ENCODE data around the gene RPS21.

RPS21 gene

DNA sequence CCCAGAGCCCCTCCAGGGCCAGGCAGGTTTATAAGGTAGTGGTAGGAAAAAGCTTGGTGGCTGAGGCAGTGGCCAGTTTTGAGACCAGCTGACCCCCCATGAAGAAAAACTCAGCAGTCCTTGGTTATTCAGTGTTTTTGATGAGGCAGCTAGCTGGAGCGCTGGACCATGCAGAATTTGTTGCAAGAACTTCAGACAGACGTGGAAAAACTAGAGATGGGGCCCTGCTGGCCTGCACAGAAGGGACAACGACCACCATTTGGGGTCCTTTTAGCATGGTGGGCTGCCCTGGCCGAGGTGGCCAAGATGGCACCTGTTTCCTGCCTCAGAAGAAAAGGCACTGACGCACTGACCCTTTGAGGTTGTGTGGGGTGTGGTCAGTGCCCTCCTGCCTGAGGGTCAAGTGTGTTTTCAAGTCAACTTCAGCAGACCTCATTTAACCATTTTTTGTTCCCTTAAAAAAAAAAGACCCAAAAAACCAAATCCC is 2.7 kb downstream of the RPS21 start:
- no peaks in the 10 kb centered on the region for H3K9me3 Mint-ChIP-seq
- H3K4me1 Mint-ChIP-seq, result peaks cover 18% of the 10 kb centered on the region
- no peaks in the 10 kb centered on the region for H3K27me3 Mint-ChIP-seq
- H3K36me3 Mint-ChIP-seq, result peaks cover 5% of the 10 kb centered on the region
- no peak for ATAC-seq (ENCODE audit: low read depth)
- no peak for DNase-seq (ENCODE audit: low spot score in 2 of 2)
- H3K27ac Mint-ChIP-seq, result no peak overlapping the region
- no peak overlapping the region for H3K4me3 Mint-ChIP-seq

DNA sequence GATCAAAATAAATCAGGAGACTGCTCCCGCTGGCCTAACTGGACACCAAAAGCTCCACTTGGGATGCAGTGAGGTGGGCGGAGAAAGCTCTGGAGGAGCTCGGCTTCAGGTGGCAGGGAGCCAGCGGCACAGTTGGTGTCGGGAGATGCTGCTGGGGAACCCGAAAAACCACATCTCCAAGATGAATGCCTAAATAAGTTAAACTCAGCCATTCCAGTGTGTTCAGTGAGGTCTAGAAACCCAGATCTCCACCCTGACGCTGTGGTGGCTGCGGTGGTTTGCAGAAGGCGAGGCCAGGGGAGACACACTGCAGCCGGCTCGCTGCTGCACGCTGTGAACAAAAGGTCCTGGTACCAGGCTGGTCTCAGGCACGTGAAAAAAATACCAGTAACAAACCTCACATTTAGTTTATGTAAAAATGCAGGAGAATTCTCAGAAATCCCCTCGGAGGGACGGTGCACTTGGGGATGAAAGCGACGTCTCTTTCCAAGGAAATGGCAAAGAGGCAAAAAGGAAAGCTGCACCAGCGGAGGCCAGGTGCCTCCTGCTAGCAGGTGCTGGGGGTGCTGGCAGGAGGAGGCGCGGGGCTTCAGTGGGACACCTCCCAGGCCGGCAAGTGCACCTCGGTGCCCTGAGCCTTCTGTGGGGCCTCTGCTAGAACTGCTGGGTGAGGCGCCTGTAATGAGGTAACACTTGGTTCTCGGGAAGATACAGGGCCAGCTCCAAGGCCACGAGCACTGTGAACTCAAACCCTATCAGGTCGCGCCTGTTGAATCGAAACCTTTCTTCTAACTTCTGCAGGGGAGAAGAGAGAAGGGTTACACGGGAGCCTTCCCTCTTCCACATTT is 3.6 kb downstream of the RPS21 start:
- Mint-ChIP-seq H3K27me3 (no peaks in the 10 kb centered on the region), H3K4me1 (peaks cover 14% of the 10 kb centered on the region), H3K9me3 (no peaks in the 10 kb centered on the region), H3K4me3 (no peak overlapping the region), H3K27ac (no peak overlapping the region), H3K36me3 (peaks cover 8% of the 10 kb centered on the region)
- ATAC-seq (ENCODE audit: low read depth) (no peak), DNase-seq (ENCODE audit: low spot score in 2 of 2) (no peak)

DNA sequence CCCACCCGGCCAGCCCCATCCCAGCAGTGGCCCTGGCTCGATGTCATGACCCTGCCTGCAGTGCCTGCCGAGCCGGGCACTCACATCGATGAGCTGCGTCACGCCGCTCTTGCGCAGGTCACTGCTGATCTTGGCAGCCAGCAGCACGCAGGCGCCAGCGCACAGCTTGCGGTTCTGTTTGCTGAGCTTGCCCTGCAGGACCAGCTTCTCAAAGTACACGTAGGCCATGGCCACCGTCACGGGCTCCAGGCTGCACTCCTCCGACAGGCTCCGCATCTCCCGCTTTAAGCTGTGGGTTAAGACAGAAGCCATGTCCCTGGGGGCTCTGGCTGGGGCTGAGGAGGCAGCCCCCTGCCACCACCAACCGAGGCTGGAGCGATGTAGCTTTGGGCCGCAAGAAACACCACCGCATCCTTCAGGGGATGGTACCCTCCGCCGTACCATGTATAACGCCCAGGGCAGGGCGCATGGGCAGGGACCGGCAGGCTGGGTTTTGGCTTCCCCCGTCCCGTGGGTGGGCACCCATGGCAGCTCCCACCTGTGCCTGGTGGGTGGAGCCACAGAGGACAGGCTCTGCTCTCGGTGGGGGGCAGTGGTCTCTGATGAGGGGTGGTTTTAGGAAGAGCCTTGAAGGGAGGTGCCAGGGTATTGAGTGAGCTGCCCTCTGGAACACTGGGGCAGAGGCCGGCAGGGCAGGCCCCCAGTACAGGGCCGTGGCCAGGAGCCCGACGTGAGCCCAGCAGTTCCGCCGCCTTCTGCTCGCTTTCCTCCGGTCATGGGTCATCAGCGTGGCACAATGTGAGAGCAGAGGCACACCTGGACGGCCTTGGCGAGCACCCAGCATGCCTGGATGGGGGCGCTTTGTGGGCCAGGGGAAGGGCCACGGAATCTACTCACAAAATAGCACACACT is 4.5 kb downstream of the RPS21 start:
- no peak overlapping the region for H3K4me3 Mint-ChIP-seq
- H3K4me1 Mint-ChIP-seq, result peaks cover 10% of the 10 kb centered on the region
- H3K27ac Mint-ChIP-seq, result no peak overlapping the region
- H3K27me3 Mint-ChIP-seq, result no peaks in the 10 kb centered on the region
- H3K36me3 Mint-ChIP-seq, result peaks cover 8% of the 10 kb centered on the region
- DNase-seq (ENCODE audit: low spot score in 2 of 2), result no peak
- ATAC-seq (ENCODE audit: low read depth), result no peak
- no peaks in the 10 kb centered on the region for H3K9me3 Mint-ChIP-seq

DNA sequence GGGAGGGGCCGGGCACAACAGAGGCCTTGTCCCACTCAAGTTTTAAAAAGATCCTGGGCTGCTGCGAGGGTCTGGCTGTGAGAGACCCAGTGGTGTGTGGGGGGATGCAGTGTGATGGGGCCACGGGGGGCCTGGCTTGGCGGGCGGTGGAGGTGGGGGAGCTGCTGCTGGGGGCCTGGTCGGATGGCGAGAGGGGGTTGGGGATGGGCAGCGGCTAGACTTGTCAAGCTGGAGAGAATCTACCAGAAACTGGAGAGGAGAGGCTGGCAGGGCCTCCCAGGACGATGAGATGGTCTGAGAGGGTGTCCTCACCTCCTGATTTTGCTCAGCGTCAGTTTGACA is 5.1 kb downstream of the RPS21 start:
- no peak for DNase-seq (ENCODE audit: low spot score in 2 of 2)
- Mint-ChIP-seq H3K4me3 (no peak overlapping the region), H3K27ac (no peak overlapping the region), H3K36me3 (peaks cover 8% of the 10 kb centered on the region), H3K9me3 (no peaks in the 10 kb centered on the region), H3K4me1 (peaks cover 10% of the 10 kb centered on the region), H3K27me3 (no peaks in the 10 kb centered on the region)
- ATAC-seq (ENCODE audit: low read depth), result no peak

DNA sequence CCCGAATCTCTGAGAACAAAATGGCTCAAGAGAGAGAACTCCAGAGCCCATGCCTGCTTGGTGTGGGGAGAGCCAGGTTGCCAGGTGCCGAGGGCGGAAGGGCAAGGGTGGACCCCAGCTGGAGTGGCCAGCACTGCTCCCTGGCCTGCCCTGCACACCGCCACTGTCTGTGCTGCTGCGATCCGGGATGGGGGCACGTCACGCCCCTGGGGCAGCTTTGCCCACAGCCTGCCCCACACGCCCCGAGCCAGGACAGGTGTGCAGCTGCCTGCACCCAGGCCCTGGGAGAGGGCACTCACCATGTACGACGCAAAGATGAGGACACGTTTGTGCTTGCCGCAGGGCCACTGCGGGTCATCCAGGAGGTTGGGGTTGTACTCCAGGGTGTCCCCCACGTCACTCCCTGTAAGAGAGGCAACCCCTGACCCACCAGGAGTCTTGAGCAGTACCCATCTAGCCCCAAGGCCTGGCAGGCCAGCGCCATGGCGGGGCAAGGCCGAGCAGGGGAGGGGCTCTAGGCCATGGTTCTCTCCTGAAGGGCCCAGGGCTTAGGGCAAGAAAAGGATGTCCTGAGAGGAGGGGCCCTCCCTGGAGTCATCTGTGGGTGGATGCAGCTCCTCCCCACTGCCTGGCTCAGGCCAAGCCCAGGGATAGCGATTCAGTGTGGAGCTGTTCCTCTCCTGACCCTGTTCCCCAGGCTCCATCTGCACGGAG is 5.9 kb downstream of the RPS21 start:
- Mint-ChIP-seq H3K9me3 (no peaks in the 10 kb centered on the region), H3K27me3 (no peaks in the 10 kb centered on the region), H3K4me3 (no peak overlapping the region), H3K36me3 (peaks cover 10% of the 10 kb centered on the region), H3K4me1 (peaks cover 6% of the 10 kb centered on the region), H3K27ac (no peak overlapping the region)
- no peak for DNase-seq (ENCODE audit: low spot score in 2 of 2)
- no peak for ATAC-seq (ENCODE audit: low read depth)

DNA sequence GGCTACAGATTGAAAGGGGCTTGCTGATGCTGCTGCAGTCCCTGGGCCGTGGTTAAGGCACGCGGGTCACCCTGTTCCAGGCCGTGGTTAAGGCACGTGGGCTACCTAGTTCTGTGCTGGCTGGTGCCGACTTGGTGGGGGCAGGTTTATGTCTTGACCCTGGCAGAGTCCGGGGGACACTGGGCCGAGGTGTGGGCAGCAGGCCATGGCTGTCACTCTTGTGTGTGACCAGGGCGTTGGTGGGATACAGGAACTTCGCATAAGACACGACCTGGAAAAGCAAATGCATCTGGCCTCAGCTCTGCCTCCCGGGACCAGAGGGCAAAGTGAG is 6.4 kb downstream of the RPS21 start:
- Mint-ChIP-seq H3K4me1 (peaks cover 7% of the 10 kb centered on the region), H3K27ac (no peak overlapping the region), H3K9me3 (peaks cover 4% of the 10 kb centered on the region), H3K36me3 (peaks cover 15% of the 10 kb centered on the region), H3K27me3 (no peaks in the 10 kb centered on the region), H3K4me3 (no peak overlapping the region)
- DNase-seq (ENCODE audit: low spot score in 2 of 2), result no peak
- ATAC-seq (ENCODE audit: low read depth), result no peak

DNA sequence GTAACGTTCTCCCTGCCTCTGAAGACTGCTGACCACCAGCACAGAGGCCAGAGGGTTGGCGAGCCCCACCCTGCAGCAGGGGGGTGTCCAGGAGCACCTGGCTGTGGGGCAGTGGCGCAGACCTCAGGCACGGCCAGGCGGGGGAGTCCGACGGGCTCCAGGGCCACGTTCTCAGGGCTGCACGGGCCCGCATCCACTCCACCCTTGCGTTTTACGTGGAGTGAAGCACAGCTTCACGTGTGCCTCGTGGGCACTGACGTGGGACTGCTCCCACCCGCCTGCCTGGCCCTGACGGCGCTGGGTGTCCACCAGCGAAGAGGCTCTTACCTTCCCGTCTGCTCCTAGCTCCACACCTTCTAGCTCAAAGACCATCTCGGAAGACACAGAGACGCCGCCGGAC is 6.9 kb downstream of the RPS21 start:
- peaks cover 7% of the 10 kb centered on the region for H3K4me1 Mint-ChIP-seq
- H3K27ac Mint-ChIP-seq, result no peak overlapping the region
- no peak for DNase-seq (ENCODE audit: low spot score in 2 of 2)
- peaks cover 4% of the 10 kb centered on the region for H3K9me3 Mint-ChIP-seq
- no peak overlapping the region for H3K4me3 Mint-ChIP-seq
- H3K36me3 Mint-ChIP-seq, result peaks cover 15% of the 10 kb centered on the region
- H3K27me3 Mint-ChIP-seq, result no peaks in the 10 kb centered on the region
- ATAC-seq (ENCODE audit: low read depth), result no peak

DNA sequence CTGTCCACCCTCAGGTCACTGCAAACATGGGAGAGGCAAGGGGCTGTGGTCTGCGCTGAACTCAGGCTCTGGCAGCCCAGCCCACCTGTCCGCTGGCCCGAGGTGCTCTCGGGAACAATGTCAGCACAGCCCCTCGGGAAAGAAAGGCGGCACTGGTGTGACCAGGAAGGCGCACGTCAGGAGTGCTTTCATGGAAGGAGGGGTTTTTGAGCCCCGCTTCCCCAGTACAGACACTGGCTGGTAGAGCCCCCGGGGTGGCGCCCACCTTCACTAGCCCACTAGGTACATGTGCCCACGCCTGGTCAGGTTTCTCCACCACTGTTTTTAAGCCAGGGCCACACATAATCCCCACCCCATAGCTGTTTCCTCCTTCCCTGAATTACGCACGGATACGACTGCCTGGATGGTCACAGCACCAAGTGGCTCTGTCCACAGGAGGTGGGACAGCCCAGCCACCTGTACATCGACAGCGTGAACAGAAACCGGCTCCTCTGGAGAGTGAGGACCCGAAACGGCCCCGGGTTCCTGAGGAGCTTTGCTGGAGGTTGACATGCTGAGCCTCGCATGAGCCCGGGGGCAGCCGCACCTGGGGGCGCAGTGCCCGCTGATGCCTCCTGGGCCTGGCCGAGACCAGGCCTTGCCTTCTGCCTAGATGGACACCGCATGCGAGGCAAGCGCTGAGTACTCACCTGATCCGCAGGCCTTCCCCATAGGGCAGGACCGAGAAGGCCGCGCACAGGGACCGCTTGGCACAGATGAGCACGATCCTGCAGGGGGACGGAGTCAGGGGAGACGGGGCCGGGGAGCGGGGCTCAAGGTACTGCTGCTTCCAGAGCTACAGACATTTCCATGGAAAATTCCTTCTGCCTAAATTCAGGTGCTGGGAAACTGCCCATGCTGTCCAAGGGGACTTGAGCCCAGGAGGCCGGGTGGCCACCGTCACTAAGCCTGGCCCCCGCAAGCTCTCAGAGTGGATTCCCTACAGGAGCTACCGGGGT is 7.6 kb downstream of the RPS21 start:
- Mint-ChIP-seq H3K27ac (no peak overlapping the region), H3K4me1 (peaks cover 7% of the 10 kb centered on the region), H3K36me3 (peaks cover 12% of the 10 kb centered on the region), H3K27me3 (no peaks in the 10 kb centered on the region), H3K9me3 (peaks cover 4% of the 10 kb centered on the region), H3K4me3 (no peak overlapping the region)
- DNase-seq (ENCODE audit: low spot score in 2 of 2) (no peak), ATAC-seq (ENCODE audit: low read depth) (no peak)

DNA sequence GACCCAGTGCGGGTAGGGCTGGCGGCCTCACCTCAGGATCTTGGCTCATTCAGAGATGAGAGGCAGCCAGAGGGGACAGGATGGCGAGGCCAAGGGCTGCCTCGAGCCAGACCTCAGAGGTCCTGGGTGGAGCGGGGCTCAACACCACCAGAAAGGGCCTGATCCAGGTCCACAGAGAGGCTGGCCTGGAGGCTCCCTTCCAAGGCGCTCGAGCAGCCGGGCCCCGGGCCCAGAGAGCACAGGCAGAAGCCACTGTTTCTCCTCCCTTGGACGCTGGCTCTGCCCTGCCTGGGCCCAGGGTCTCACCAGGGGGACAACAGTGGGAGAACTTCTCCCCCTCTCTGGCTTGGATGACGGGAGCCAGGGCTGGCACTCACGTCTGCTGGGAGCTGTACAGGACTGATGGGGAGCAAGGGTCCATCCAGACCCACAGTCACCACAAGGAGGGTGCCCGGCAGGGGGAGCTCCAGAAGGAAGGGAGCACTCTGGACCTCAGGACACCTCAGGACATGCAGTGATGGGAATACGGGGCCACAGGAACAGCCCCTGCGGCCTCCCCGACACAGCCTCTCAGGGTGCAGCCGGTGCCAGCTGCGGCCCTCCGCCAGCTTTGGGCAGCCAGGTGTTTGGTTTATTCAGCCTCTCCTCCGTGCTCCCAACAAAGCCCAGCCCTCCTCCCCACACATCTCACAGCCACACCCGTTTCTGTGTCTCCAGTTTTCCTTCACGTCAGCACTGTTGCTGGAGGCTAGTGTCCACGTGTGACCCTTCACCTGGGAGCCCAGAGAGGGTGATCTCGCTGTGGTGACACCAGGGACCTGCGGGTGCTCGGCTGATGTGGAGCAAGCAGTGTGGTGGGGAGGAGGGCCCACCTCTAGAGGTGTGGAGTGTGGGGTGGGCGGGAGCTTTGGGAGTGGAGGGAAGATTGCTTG is 8.7 kb downstream of the RPS21 start:
- Mint-ChIP-seq H3K27ac (no peak overlapping the region), H3K4me1 (peaks cover 7% of the 10 kb centered on the region), H3K9me3 (peaks cover 4% of the 10 kb centered on the region), H3K4me3 (no peak overlapping the region), H3K27me3 (no peaks in the 10 kb centered on the region), H3K36me3 (peaks cover 10% of the 10 kb centered on the region)
- ATAC-seq (ENCODE audit: low read depth) (no peak), DNase-seq (ENCODE audit: low spot score in 2 of 2) (no peak)

DNA sequence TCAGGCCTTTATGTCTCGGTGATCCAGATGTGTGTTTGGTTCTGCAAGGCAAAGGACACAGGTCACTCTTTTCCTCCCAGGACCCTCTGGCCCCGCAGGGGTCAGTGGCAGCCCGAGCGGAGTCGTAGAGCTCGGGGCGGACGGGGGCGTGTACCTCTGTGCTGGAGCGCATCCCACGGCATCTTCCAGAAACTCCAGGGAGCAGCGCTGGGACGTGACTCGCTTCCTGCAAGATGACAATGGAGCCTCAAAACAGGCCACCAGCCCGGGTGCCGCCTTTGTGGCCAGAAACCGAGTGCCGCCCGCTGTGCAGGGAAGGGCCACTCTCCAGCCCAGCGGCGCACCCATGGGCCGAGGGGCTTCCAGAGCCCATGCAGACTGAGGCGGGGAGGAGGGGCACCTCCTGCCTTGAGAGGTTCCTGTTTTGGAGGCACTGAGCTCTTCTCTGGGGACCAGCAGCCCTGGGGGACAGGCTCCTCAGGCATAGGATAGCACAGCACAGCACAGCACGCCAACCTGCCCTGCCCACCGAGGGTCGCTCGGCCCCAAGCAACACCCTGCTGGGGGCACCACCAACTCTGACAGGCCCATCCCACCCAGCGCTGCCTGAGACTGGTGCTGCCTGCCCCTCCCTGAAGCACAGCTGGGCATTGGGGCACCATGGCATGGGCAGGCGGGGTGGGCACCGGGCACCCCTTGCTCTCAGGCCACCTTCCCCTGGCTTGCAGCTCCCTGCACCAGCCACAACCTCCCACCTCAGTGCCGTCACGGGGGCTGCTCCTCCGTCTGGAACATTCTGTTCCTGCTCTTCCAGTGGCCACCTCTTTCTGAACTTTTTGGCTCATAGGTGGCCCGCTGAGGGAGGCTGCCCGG is 9.7 kb downstream of the RPS21 start:
- no peak overlapping the region for H3K27ac Mint-ChIP-seq
- no peak overlapping the region for H3K4me3 Mint-ChIP-seq
- peaks cover 4% of the 10 kb centered on the region for H3K9me3 Mint-ChIP-seq
- no peak for ATAC-seq (ENCODE audit: low read depth)
- no peak for DNase-seq (ENCODE audit: low spot score in 2 of 2)
- peaks cover 10% of the 10 kb centered on the region for H3K36me3 Mint-ChIP-seq
- peaks cover 9% of the 10 kb centered on the region for H3K4me1 Mint-ChIP-seq
- no peaks in the 10 kb centered on the region for H3K27me3 Mint-ChIP-seq

DNA sequence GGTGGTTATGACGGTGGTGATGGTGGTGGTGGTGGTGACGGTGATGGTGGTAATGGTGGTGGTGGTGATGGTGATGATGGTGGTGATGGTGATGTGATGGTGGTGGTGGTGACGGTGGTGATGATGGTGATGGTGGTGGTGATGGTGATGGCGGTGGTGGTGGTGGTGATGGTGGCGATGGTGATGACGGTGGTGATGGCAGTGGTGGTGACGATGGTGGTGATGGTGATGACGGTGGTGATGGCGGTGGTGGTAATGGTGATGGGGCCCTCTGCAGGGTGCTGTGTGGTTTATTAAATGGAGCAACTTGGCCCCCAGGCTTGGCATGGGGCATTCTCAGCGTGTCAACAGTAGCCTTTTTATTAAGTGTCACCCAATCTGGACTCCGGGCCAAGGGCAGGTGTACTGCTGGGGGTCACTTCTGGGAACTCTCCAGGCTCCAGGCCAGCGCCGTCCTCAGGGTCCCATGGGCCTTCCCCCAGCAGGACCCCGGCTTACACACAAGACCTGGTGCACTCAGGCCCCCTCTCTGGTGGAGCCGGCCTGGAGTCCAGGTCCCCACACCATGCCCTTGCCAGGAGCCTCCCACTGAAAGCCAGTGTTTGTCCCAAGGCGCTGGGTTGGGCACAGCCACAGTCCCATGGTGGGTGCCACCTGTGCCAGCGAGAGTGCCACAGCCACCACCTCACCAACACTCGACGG is 11.4 kb downstream of the RPS21 start:
- ATAC-seq (ENCODE audit: low read depth) (no peak), DNase-seq (ENCODE audit: low spot score in 2 of 2) (no peak)
- H3K4me1 Mint-ChIP-seq, result peaks cover 12% of the 10 kb centered on the region
- H3K9me3 Mint-ChIP-seq, result peaks cover 4% of the 10 kb centered on the region
- H3K4me3 Mint-ChIP-seq, result no peak overlapping the region
- H3K27me3 Mint-ChIP-seq, result no peaks in the 10 kb centered on the region
- peaks cover 10% of the 10 kb centered on the region for H3K36me3 Mint-ChIP-seq
- H3K27ac Mint-ChIP-seq, result no peak overlapping the region
